ENCODE results near the gene TBC1D9.

TBC1D9 gene

DNA sequence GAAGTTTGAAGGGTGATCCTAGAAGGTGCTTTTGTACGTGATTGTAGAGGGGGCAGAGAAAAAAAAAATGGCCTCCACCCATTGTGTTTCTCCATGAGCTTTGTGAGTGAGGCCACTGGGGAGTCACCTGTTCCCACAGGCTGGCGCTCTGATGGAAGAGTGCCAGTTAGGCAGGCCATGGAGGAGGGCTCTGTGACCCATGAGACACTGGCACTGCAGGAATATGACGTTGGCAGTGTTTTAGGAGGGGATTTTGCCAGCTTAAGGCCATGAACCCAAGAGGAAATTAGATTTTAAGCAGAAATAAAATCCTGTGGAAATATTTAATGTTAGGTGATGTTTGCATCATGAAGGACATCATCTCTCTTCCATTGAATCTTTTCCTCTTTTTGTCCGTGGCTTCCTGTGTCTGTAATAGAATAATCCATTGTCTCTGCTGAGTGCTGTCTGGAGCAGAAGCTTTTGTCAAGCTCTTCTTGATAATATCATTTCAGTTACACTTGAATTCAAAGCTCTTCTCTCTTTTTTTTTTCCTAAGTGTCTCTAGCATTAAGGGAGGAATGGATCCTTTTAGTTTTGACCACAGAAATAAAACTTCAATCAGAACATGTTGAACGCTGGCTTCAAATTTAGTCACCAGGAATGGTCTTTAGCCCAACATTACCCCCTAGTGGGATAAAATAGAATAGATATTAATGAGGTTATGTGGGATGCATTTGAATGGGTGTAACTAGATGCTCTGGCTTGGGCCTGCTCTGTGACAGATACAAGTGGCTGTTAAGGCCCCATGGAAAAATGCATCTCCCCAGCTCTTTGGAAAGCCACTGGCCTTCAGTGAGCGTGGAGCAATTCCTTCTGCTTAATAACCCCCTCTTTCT, 146.4 kb downstream of the TBC1D9 start:
- DNase-seq, result no peak

DNA sequence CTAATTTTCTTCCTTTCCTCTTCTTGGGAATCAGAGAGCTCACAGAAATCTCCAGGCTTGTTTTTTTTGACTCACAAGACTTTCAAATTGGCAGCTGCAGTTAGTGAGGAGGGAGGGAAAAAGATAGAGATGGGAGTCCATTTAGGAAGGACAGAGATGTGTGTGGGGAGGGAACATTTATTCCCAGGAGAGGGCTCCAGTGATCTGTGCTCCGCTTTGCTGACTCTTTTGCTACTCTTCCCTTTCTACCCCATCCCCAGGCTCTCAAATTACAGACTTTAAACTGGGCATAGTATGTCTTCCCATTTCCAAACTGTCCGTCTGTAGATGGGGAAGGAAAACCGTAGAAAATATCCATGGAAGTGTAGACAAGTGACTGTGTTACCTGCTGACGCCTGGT, 148.3 kb downstream of the TBC1D9 start:
- DNase-seq, result no peak

- DNase-seq, result no peak
Measured at GRCh38 chr4:140604544-140604943, 151.6 kb downstream of the TBC1D9 start.

- no peak for DNase-seq
Measured at GRCh38 chr4:140603286-140603685, 152.9 kb downstream of the TBC1D9 start.

DNA sequence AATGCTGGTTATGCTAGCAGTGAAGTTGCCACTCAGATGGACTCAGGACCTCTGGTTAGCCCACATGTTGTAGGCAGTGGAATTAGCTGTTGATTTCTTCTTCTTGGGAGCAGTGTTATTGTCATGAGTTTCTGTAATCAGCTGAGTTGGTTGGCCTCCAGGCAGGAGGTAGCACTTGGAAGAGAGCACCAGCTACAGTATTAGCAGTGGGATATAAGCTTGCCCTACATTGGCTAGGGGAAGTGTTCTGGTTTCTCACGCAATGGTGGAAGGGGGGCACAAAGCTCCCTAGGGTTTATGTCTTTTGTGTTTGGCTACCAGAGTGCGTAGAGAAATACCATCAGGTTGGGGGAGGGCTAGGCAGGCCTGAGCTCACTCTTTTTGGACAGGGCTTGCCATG, 153.5 kb downstream of the TBC1D9 start:
- DNase-seq, result no peak

- no peak for DNase-seq
Measured at GRCh38 chr4:140600408-140600807, 155.8 kb downstream of the TBC1D9 start.

GRCh38 chr4:140595065-140595464, 161.1 kb downstream of the TBC1D9 start:
- DNase-seq, result no peak

GRCh38 chr4:140584439-140584838, 171.7 kb downstream of the TBC1D9 start:
- no peak for DNase-seq

GRCh38 chr4:140581078-140581477, 175.1 kb downstream of the TBC1D9 start:
- no peak for DNase-seq

GRCh38 chr4:140579278-140579677, 176.9 kb downstream of the TBC1D9 start:
- no peak for DNase-seq

- no peak for DNase-seq
Measured at GRCh38 chr4:140575489-140575888, 180.7 kb downstream of the TBC1D9 start.

- no peak for DNase-seq
Measured at GRCh38 chr4:140571620-140572019, 184.6 kb downstream of the TBC1D9 start.
